Panc1 (cell line): Measurements from ENCODE around the gene CCDC68. TPM values are rescaled to one million over a fixed set of nuclear protein-coding genes. Genes with fewer than 3 reads are reported as not detected.

Experiments
- ATAC-seq: fragments of 200-7000 bp; cut with Tn5 transposase; 2 replicates; pipeline ENCODE4 v1.9.1; 2020; ENCODE audit warnings: mild to moderate bottlenecking, moderate library complexity
- BruUV-seq: library from RNA; stranded (reverse); fragments of 400-500 nt; replicated peaks from 2 replicates; lab custom pipeline; 2021; lab: Mats Ljungman, UMichigan
- CTCF ChIA-PET: fragments of 300-600 bp; sonication (Branson Sonifier 250); formaldehyde crosslinking; loops from one replicate; lab custom pipeline; 2022; ENCODE audit warnings: antibody characterized with exemption; lab: Charles Lee
- POLR2A ChIA-PET: fragments of 300-600 bp; sonication (Branson Sonifier 250); formaldehyde crosslinking; loops from one replicate; lab custom pipeline; 2022; ENCODE audit warnings: antibody characterized with exemption; lab: Charles Lee
- DNase-seq: peaks from one replicate; pipeline ENCODE4 v3.0.0-alpha.2; 2010; ENCODE audit warnings: low read depth, low spot score
- H3K27ac ChIP-seq: 2 replicates; pipeline ENCODE4 v1.5.1; 2011; ENCODE audit warnings: mild to moderate bottlenecking, low read length, inconsistent platforms
- H3K27me3 ChIP-seq: fragments of 200-500 bp; sonication (Bioruptor generic); 2 replicates; pipeline ENCODE4 v1.6.0; 2014; ENCODE audit warnings: low read length, inconsistent platforms; ENCODE audit not compliant: control insufficient read depth, insufficient read depth
- H3K36me3 ChIP-seq: fragments of 200-500 bp; sonication (Bioruptor generic); 2 replicates; pipeline ENCODE4 v1.5.1; 2014; ENCODE audit warnings: inconsistent platforms, mild to moderate bottlenecking, low read length, moderate library complexity; ENCODE audit not compliant: control insufficient read depth, insufficient read depth
- H3K4me1 ChIP-seq: 2 replicates; pipeline ENCODE4 v1.5.1; 2011; ENCODE audit warnings: inconsistent platforms, mild to moderate bottlenecking, low read length, moderate library complexity; ENCODE audit not compliant: control insufficient read depth, insufficient read depth
- H3K4me3 ChIP-seq, 2 experiments: 2 replicates each; pipeline ENCODE4 v1.5.1; 2011 to 2012; ENCODE audit warnings: low read depth in 2 of 2, low read length in 2 of 2, mild to moderate bottlenecking in 2 of 2, inconsistent platforms in 1 of 2, moderate library complexity in 1 of 2
- H3K9me3 ChIP-seq: fragments of 200-500 bp; sonication (Bioruptor generic); 2 replicates; pipeline ENCODE4 v1.5.1; 2014; ENCODE audit warnings: low read depth, mild to moderate bottlenecking, inconsistent platforms, low read length, moderate library complexity; ENCODE audit not compliant: control insufficient read depth, insufficient read depth
- POLR2AphosphoS5 ChIP-seq: IDR thresholded peaks from 2 replicates; pipeline ENCODE4 v1.6.1; 2012; ENCODE audit warnings: mild to moderate bottlenecking, low read depth, low read length, moderate library complexity
- SIN3A ChIP-seq: IDR thresholded peaks from 2 replicates; pipeline ENCODE4 v1.6.1; 2012; ENCODE audit warnings: low read depth, mild to moderate bottlenecking, low read length, moderate library complexity, borderline replicate concordance; ENCODE audit not compliant: insufficient read depth
- TCF7L2 ChIP-seq: IDR thresholded peaks from 2 replicates; pipeline ENCODE4 v1.6.1; 2011; ENCODE audit warnings: mild to moderate bottlenecking, low read depth, low read length, inconsistent platforms
- in situ Hi-C: cut with HindIII; loops from 2 replicates; pipeline ENCODE4 v1.10.0; 2016; ENCODE audit warnings: low sequenced_read_pairs, low pct_unique_long_range_greater_than_20kb
- intact Hi-C: fragments of 100-400 bp; cut with micrococcal nuclease; formaldehyde crosslinking; loops from one replicate; pipeline ENCODE4 v1.10.0; 2022; ENCODE audit not compliant: unreplicated experiment
- total RNA-seq: library from RNA; stranded (reverse); gene quantifications from one replicate; pipeline ENCODE4 v1.2.1, GENCODE V29; 2021; ENCODE audit not compliant: unreplicated experiment
- TF ChIP-seq, protein P1 (sequence below): fragments of 450-650 bp; IDR thresholded peaks from 2 replicates; pipeline ENCODE4 v1.5.1; 2017; ENCODE audit warnings: mild to moderate bottlenecking
- TF ChIP-seq, protein P2 (sequence below), 2 experiments: IDR thresholded peaks; 2 replicates each; pipeline ENCODE4 v1.6.1; 2011 to 2012; ENCODE audit warnings: low read depth in 2 of 2, control low read depth in 1 of 2, low read length in 1 of 2, mild to moderate bottlenecking in 1 of 2, moderate library complexity in 1 of 2; ENCODE audit not compliant: insufficient read depth in 1 of 2

CCDC68 gene
- total RNA-seq, 1 experiment from 2014 or later, result 0.41 TPM

DNA sequence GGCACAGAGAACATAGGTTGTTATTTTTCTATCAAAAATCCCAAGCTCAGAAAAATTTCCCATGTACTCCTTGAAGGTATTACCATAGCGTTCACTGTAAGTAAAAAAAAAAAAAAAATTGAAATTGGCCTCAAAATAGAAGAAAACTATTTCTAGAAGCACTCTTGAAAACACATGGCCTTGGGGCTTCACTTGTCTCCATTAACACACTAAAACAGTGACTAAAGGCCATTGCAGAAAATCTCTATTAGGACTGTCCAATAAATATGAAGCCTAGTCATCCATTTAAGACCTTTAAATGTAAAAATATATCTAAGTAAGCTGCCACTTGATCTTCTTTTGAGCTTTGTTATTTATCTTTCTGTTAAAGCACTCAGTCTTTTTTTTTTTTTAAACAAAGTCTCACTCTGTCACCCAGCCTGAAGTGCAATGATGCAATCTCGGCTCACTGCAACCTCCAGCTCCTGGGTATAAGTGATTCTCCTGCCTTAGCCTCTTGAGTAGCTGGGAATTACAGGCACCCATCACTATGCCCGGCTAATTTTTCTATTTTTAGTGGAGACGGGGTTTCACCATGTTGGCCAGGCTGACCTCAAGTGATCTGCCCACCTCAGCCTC is 35.8 kb downstream of the CCDC68 start:
- H3K36me3 ChIP-seq, result no peaks in the 10 kb centered on the region
- intact Hi-C loops, result no loop called here
- ChIA-PET CTCF (no interaction called here), POLR2A (no interaction called here)
- H3K4me1 ChIP-seq, result no peaks in the 10 kb centered on the region
- TF ChIP-seq POLR2AphosphoS5 (no peak), SIN3A (no peak), TCF7L2 (no peak)
- TF ChIP-seq, protein P1, sequence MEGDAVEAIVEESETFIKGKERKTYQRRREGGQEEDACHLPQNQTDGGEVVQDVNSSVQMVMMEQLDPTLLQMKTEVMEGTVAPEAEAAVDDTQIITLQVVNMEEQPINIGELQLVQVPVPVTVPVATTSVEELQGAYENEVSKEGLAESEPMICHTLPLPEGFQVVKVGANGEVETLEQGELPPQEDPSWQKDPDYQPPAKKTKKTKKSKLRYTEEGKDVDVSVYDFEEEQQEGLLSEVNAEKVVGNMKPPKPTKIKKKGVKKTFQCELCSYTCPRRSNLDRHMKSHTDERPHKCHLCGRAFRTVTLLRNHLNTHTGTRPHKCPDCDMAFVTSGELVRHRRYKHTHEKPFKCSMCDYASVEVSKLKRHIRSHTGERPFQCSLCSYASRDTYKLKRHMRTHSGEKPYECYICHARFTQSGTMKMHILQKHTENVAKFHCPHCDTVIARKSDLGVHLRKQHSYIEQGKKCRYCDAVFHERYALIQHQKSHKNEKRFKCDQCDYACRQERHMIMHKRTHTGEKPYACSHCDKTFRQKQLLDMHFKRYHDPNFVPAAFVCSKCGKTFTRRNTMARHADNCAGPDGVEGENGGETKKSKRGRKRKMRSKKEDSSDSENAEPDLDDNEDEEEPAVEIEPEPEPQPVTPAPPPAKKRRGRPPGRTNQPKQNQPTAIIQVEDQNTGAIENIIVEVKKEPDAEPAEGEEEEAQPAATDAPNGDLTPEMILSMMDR, result no peak
- TF ChIP-seq, protein P2, sequence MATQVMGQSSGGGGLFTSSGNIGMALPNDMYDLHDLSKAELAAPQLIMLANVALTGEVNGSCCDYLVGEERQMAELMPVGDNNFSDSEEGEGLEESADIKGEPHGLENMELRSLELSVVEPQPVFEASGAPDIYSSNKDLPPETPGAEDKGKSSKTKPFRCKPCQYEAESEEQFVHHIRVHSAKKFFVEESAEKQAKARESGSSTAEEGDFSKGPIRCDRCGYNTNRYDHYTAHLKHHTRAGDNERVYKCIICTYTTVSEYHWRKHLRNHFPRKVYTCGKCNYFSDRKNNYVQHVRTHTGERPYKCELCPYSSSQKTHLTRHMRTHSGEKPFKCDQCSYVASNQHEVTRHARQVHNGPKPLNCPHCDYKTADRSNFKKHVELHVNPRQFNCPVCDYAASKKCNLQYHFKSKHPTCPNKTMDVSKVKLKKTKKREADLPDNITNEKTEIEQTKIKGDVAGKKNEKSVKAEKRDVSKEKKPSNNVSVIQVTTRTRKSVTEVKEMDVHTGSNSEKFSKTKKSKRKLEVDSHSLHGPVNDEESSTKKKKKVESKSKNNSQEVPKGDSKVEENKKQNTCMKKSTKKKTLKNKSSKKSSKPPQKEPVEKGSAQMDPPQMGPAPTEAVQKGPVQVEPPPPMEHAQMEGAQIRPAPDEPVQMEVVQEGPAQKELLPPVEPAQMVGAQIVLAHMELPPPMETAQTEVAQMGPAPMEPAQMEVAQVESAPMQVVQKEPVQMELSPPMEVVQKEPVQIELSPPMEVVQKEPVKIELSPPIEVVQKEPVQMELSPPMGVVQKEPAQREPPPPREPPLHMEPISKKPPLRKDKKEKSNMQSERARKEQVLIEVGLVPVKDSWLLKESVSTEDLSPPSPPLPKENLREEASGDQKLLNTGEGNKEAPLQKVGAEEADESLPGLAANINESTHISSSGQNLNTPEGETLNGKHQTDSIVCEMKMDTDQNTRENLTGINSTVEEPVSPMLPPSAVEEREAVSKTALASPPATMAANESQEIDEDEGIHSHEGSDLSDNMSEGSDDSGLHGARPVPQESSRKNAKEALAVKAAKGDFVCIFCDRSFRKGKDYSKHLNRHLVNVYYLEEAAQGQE (IDR thresholded peaks at IDR 0.05; ENCODE audit: insufficient read depth in 1 of 2, low read depth in 2 of 2, low read length in 1 of 2), result no peak
- ATAC-seq, result no peak
- H3K27me3 ChIP-seq, result no peaks in the 10 kb centered on the region
- H3K9me3 ChIP-seq, result no peaks in the 10 kb centered on the region
- no peak overlapping the region for H3K27ac ChIP-seq
- H3K4me3 ChIP-seq, result no peak overlapping the region
- in situ Hi-C loops, result no loop called here
- BruUV-seq, result no TSS peak
- no peak for DNase-seq

DNA sequence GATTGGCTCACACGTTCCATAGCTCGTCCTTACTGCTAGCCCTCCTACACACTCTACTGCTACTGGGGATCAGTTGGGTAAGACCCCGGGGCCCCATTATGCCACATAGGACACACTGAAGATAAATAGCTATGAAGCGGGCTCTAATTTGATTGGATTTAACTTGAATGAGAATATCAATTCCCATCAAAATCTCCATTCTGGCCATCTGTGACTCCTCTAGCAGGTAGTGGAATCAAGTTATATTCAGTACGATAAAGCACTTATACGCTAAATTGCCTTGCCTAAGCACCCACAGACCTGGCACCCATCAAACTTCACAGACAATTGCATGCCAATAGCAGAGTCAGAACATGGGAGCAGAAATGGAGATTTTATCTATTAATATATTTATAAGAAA is 39.8 kb downstream of the CCDC68 start:
- intact Hi-C loops, result no loop called here

DNA sequence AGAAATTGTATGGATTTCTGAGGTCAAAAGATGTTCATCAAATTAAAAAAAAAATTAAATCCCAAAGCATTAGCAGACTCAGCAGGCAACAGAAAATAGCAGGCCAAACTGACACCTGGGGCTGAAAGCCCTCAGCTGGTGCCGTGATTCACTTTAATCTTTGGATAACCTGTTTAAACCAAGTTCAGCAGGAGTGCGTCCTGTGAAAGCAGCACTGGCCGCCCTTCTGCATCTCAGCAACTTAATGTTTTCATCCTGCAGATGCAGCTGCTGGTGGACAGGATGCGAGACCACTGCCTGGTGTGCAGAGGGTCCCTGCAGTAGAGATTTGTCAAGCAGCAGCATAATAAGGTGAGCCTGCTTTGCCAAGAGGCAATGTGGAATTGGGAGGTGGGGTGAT is 41.2 kb downstream of the CCDC68 start:
- intact Hi-C loops, result no loop called here
- Histone ChIP-seq H3K36me3 (no peaks in the 10 kb centered on the region), H3K4me1 (no peaks in the 10 kb centered on the region), H3K27me3 (no peaks in the 10 kb centered on the region), H3K9me3 (no peaks in the 10 kb centered on the region), H3K4me3 (no peak overlapping the region), H3K27ac (no peak overlapping the region)
- BruUV-seq, result no TSS peak
- CTCF ChIA-PET, result no interaction called here
- POLR2A ChIA-PET, result no interaction called here
- DNase-seq, result no peak
- in situ Hi-C loops, result no loop called here
- TF ChIP-seq SIN3A, result no peak
- TF ChIP-seq POLR2AphosphoS5, result no peak
- TF ChIP-seq, protein P2 (IDR thresholded peaks at IDR 0.05; ENCODE audit: insufficient read depth in 1 of 2, low read depth in 2 of 2, low read length in 1 of 2), result no peak
- TF ChIP-seq, protein P1, result no peak
- no peak for TF ChIP-seq TCF7L2
- ATAC-seq, result no peak

More for the DNA sequence above, 39.8 kb downstream of the CCDC68 start:
- Histone ChIP-seq H3K9me3 (no peaks in the 10 kb centered on the region), H3K4me1 (no peaks in the 10 kb centered on the region), H3K27ac (no peak overlapping the region), H3K36me3 (no peaks in the 10 kb centered on the region), H3K4me3 (no peak overlapping the region), H3K27me3 (no peaks in the 10 kb centered on the region)
- in situ Hi-C loops, result no loop called here
- no TSS peak for BruUV-seq
- no peak for TF ChIP-seq SIN3A
- DNase-seq (no peak), ATAC-seq (no peak)
- CTCF ChIA-PET, result no interaction called here
- POLR2A ChIA-PET, result no interaction called here
